ENCODE data around the gene CASQ1.

CASQ1 gene

DNA sequence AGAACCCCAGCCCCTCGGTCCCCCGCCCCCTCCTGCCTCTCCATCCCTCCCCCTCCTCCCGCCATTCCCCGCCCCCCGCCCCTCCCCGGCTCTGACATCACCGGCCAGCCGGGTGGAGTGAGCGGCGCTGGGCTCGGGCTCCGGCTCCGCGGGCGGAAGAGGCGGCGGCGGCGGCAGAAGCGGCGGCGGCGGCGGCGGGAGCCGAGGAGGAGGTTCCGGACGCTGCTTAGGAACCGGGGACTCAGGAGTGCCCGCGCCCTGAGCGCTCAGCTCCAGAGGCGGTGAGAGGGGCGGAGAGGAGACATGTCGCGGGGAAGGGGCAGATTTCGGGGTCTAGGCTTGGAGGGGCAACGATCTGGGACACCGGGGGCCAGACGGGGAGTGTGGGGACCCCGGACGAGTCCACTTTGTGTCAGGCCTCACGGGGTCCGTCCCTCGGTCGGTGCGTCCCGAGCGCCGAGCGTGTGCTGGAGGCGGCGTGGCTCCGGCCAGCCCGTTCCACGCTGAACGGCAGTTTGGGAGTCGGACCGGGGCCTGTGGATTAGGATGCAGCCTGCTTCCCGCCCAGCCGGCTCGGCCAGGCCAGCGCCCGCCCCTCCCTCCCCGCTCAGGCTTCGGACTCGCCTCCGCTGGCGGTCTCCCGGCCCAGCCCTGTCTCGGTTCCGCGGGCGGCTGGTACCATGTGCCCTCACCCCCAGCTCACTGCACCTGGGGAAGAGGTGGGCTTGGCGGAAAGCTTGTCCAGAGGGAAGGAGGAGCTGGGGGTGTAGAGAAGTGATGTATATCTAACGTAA is 15.1 kb downstream of the CASQ1 start, which contains the start of gene PEA15:
Gene PEA15, plus strand, starts transcription at position 143 of the 794 bp plus-strand sequence. CDS start 6,161 bp downstream, outside the sequence.
- peak; percentile 82 for DNase-seq (ENCODE audit: low spot score)

DNA sequence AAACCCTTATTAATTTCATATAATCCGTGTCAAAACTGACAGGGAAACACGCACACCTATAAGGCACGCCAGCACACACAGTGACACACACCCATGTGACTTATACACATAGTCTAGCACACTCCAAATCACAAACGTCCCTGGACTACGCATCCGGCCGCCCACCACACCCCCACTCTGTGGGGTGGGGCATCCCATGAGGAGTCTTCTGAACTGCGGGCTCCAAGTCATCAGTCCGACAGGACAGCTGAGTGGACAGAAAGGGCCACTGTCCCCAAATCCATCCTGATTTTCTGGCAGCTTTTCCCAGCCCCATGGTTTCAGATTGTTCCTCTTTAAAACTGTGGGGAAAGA is 15.6 kb downstream of the CASQ1 start:
- no peak for DNase-seq (ENCODE audit: low spot score)

GRCh38 chr1:160206421-160207117 is 16.2 kb downstream of the CASQ1 start:
- DNase-seq (ENCODE audit: low spot score), result no peak

- DNase-seq (ENCODE audit: low spot score), result no peak
Measured at GRCh38 chr1:160207118-160207650, 16.8 kb downstream of the CASQ1 start.

DNA sequence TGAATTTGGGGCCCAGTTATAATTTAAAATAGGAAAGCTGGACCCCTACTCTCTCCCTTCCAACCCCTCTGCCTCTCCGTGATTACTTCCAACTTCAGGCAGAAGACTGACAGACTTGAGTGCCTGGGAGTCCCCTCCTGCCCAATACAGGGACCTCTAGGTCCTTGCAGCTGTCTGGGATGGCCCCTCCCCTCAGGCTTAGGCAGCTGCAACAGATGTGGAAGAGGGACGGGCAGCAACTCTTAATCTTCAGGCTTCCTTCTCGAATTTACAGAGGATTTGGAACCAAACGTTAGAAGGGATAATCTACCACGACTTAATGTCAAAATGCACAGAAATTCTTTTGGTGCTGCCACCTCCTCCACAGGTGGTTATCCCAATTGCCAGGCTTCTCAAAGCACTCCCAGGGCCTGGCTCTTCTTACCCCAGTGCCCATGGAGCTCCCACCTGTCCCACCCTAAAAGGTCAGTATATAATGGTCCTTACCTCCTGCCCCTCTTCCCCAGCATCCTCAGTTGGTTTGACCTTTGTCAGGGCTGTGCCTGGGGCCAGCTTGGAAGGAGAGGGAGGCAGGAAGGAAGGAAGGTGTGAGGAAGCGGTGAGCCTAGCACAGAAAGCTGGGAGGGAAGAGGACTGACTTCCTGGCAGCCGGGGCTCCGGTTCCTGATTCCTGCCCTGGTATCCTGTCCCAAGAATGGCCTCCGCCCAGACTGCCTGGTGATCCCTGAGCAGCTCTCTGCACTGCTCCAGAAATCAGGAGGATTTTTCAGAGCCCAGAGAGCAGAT is 17.6 kb downstream of the CASQ1 start:
- DNase-seq (ENCODE audit: low spot score), result no peak

- no peak for DNase-seq (ENCODE audit: low spot score)
Measured at GRCh38 chr1:160208557-160209320, 18.4 kb downstream of the CASQ1 start.

GRCh38 chr1:160209321-160210046 is 19.1 kb downstream of the CASQ1 start:
- DNase-seq (ENCODE audit: low spot score), result peak; percentile 64

DNA sequence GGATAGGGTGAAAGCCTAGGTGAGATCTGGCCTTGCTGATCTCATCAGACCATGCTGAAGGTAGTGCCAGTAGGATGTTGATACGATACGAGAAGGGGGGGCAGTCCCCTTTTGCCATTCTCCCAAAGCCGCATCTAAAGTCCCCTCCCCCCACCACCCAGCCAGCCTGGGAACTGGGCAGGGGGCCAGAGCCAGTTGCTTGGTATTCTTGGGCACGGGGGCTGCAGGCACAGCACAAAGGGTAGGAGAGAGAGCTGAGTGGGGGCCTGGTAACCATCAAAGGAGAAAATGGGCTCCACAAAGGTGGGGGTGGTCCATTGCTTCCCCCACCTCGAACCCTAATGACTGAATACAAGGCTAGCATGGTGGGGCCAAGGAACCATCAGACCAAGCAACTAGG is 20.2 kb downstream of the CASQ1 start:
- DNase-seq (ENCODE audit: low spot score), result no peak

DNA sequence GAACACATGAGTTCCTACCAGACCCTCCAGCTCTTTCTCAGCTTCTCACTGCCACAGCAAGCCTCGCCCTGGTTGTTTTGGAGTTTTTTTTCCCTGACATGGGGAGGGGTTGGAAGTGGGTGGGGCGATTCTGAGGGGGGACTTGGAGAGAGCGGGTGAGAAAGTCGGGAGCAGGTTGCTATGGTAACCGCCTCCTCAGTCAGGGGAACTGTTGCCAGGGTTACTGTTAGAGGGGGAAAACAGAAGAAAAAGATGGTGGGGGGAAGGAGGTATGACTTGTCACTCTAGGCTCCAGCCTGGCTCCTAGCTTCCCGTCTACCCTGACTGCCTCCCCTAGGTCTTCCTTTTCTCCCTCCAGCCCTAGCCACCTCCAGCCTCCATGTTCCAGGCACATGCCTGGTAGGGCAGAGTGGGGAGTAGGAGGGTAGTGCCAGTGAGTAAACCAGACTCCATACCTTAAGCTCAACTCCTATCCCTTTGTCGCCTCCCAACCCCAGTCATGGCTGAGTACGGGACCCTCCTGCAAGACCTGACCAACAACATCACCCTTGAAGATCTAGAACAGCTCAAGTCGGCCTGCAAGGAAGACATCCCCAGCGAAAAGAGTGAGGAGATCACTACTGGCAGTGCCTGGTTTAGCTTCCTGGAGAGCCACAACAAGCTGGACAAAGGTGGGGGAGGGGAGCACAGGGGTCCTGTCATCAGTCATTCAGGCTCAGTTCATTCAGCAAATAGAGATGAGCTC is 20.8 kb downstream of the CASQ1 start:
- peak; percentile 80 for DNase-seq (ENCODE audit: low spot score)

DNA sequence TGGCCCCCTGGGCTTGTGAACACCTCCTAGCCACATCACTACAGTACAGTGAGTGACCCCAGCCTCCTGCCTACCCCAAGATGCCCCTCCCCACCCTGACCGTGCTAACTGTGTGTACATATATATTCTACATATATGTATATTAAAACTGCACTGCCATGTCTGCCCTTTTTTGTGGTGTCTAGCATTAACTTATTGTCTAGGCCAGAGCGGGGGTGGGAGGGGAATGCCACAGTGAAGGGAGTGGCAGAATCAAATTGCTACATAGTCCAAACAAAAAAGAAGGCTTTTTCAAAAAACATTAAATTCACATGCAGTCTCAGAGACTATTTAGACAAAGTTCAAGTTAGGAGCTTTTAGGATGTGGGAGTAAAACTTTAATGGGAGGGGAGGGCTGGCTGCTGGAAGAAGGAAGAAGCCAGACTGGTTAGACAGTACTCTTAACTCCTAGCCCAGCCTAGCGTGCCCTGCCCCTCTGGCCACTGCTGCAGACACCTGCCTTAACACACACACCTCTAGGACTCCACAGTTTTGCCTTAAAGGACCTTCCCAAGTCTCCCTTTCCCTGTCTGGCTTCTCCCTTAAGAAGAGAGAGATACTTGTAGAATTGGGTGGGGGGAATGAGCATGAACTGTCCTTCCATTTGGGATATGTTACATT is 24.2 kb downstream of the CASQ1 start:
- no peak for DNase-seq (ENCODE audit: low spot score)

DNA sequence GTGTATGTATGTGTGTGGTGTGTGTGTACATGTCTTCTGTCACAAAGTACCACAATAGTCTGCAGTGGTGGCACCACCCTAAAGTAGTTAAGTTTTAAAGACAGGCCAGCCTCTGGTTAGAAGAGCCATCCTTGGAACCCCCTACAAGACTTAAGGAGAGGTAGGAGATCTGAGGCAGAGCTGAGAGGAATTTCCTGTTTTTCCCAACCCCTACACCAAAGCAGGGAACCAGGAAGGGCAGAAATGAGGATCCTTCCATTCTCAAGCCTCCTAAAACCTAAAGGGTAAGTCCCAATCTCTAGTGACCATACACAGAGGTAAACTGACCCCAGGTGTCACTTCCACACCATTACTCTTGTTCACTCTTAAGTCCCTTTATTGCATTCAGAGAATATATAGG is 25.9 kb downstream of the CASQ1 start:
- DNase-seq (ENCODE audit: low spot score), result no peak

DNA sequence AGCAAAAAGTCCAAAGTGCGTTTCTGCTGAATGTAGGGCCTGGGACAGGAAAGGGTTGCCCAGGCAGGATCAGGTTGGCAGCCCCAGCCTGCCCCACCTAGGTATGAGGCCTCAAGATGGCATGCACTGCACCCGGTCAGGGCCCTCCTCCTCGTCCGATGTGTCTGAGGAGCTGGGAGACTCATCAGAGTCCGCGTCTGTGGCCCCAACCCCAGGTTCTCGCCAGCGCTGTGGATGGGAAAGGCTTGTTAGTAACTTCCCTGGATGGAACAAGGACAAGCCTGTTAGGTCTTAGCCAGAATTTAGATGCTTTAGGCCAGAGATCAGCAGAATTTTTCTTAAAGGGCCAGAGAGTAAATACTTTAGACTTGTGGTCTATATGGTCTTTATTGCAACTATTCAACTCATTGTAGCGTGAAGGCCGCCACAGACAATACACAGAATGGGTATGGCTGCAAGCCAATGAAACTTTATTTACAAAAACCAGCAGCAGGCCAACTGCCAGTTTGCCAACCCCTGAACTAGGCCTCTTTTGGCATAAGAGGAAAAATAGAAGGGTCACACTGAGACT is 27.2 kb downstream of the CASQ1 start:
- no peak for DNase-seq (ENCODE audit: low spot score)

DNA sequence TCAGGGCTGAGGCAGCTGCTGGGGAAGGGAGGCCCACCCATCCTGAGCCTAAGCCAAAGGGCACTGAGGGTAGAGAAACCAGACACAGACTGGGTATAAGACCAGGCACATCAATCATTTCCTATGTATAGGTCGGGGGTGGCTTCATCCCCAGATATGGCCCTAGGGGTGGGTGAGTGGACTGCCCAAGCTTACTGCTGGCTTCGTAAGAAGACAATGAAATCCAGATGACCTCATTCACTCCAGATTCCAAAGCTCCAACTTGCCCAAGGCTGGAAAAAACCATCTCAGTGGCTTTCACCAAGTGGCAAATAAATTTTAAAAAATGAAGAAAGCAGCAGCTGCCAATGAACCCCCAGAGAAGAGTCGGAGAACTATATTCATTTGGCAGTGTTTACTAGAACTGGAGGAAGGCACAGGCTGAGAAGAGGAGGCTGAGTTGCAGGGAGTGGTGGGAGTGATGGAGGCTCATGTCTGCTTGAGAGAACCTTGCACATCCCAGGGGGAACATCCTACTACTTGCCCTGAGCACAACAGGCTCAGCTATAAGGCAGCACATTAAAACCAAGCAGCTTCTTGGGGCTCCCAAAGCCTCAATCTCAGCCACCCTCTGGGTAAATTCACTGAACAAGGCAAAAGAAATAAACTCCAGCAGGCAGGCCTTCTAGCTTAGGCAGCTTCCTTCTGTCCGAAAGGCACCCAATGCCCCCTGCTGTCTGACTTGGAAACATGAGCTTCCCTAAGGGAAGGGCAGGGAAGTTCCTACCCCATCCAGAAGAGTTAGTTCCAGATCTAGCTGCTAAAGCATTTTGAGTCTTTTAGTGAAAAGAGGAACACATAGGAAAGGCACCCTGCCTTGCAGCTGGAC is 28.9 kb downstream of the CASQ1 start:
- peak; percentile 79 for DNase-seq (ENCODE audit: low spot score)

DNA sequence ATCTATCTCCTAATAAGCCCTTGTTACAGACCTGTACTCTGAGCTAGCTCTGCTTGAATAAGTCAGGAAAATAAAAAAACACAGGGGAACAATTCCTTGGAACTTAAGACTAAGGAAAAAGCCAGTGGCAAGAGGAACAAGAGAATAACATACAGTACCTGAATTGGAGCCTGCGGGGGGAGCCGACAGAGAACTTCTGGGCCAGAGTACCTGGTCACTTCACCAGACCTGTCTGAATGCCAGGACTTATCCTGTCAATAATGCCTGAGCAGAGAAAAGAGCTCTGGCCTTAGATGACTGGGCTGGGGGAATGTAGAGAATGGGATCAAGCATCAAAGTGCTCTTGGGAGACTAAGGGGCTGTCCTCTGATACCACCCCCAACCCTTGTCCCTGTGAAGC is 29.9 kb downstream of the CASQ1 start:
- DNase-seq (ENCODE audit: low spot score), result no peak

DNA sequence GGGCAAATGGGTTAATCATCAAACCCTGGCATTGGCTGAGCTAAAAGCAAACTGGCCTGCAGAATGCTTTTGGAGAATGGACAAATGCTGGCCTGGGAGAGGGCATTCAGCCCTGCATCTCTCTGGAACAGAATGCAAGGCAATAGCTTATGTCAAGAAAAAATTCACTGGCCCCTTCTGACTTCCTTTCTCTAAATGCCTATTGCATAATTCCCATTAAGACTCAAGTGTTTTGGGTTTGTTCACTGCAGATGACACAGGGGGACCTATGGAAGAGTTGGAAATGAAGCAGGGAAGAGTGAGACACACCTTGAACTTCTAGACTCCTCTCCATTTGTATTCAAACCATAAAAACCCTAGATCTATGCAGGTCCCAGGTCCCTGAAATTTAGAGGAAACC is 30.7 kb downstream of the CASQ1 start:
- DNase-seq (ENCODE audit: low spot score), result no peak

DNA sequence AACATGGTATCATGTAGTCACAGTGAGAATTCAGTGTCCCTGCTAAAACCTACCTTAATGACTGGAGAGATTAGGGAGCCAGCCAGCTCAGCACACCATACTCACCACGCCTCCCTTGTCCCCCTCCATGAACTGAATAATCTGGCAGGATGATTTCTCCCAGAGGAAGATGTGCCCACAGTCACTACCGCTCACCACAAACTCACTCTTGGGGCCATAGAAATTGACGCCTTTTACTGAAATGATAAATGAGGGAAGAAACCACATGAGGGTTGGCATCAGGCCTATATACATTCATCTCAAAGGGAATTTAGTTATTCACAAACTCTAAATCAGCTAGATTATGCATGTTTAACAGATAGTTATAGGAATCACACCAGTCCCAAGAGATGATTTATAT is 32.2 kb downstream of the CASQ1 start:
- no peak for DNase-seq (ENCODE audit: low spot score)

GRCh38 chr1:160224606-160225005 is 34.2 kb downstream of the CASQ1 start:
- DNase-seq (ENCODE audit: low spot score), result no peak

GRCh38 chr1:160225345-160225744 is 35.0 kb downstream of the CASQ1 start:
- DNase-seq (ENCODE audit: low spot score), result no peak
